CD4-positive, alpha-beta T cell (primary cell): ENCODE results near the gene CIRBP. TPM values are rescaled to one million over a fixed set of nuclear protein-coding genes. Genes with fewer than 3 reads are reported as not detected.

ENCODE experiments used
- ATAC-seq: fragments of 200-7000 bp; cut with Tn5 transposase; one replicate; pipeline ENCODE4 v1.10.0; 2022; ENCODE audit warnings: mild to moderate bottlenecking; ENCODE audit not compliant: poor library complexity
- CTCF ChIA-PET: fragments of 350-600 bp; sonication (Branson Sonifier 250); formaldehyde crosslinking; loops from one replicate; lab custom pipeline; 2021; ENCODE audit warnings: antibody characterized with exemption, inconsistent platforms; lab: Charles Lee
- POLR2A ChIA-PET: fragments of 350-600 bp; sonication (Branson Sonifier 250); formaldehyde crosslinking; loops from one replicate; lab custom pipeline; 2021; ENCODE audit warnings: antibody characterized with exemption, inconsistent platforms; lab: Charles Lee
- DNase-seq, 14 experiments: peaks; one replicate each; pipeline ENCODE4 v3.0.0-alpha.2; 2013 to 2020; ENCODE audit warnings: mixed read lengths in 2 of 14
- H3K27ac ChIP-seq, 2 donors: one replicate each; pipeline versions ENCODE4 v1.5.1 to v1.7.0; 2013; ENCODE audit warnings: low read length in 2 of 2, low read depth in 1 of 2, mild to moderate bottlenecking in 1 of 2
- H3K27me3 ChIP-seq, 2 experiments: 1 replicate in 1 of 2; 2 replicates in 1 of 2; pipeline versions ENCODE4 v1.6.1 to v1.7.0; 2013; ENCODE audit warnings: low read length in 2 of 2, control low read depth in 1 of 2, mild to moderate bottlenecking in 1 of 2, moderate library complexity in 1 of 2; ENCODE audit not compliant: insufficient read depth in 2 of 2, control insufficient read depth in 1 of 2
- H3K36me3 ChIP-seq: one replicate; pipeline ENCODE4 v1.6.1; 2013; ENCODE audit warnings: low read length, control low read depth; ENCODE audit not compliant: insufficient read depth
- H3K4me1 ChIP-seq: one replicate; pipeline ENCODE4 v1.6.1; 2013; ENCODE audit warnings: low read length, control low read depth; ENCODE audit not compliant: insufficient read depth
- H3K4me3 ChIP-seq: one replicate; pipeline ENCODE4 v1.5.1; 2013; ENCODE audit warnings: mild to moderate bottlenecking, low read length, moderate library complexity
- H3K9me3 ChIP-seq, 2 experiments: 1 replicate in 1 of 2; 2 replicates in 1 of 2; pipeline versions ENCODE4 v1.6.1 to v1.7.0; 2013; ENCODE audit warnings: low read length in 2 of 2, mild to moderate bottlenecking in 2 of 2, control low read depth in 1 of 2, moderate library complexity in 1 of 2; ENCODE audit not compliant: control insufficient read depth in 1 of 2, insufficient read depth in 1 of 2
- H3K27ac Mint-ChIP-seq: one replicate; pipeline ENCODE4 v1.8.0; 2020; ENCODE audit warnings: mixed read lengths
- H3K27me3 Mint-ChIP-seq: one replicate; pipeline ENCODE4 v1.8.0; 2021; ENCODE audit warnings: mixed read lengths
- H3K36me3 Mint-ChIP-seq: one replicate; pipeline ENCODE4 v1.8.0; 2021; ENCODE audit warnings: low read depth, mixed read lengths
- H3K4me1 Mint-ChIP-seq: one replicate; pipeline ENCODE4 v1.8.0; 2021; ENCODE audit warnings: low read depth, mixed read lengths
- H3K4me3 Mint-ChIP-seq: one replicate; pipeline ENCODE4 v1.8.0; 2020; ENCODE audit warnings: mild to moderate bottlenecking, mixed read lengths
- H3K9me3 Mint-ChIP-seq: one replicate; pipeline ENCODE4 v1.8.0; 2020; ENCODE audit warnings: mixed read lengths
- intact Hi-C, 2 experiments: fragments of 100-400 bp; cut with DNase I in 1 of 2; cut with micrococcal nuclease in 1 of 2; formaldehyde crosslinking; loops; one replicate each; pipeline versions ENCODE4 v1.15.1 to v1.9.0; 2023 to 2025; cut with DNase I, micrococcal nuclease
- total RNA-seq, 174 experiments: library from RNA in 2 of 174; stranded (reverse) in 2 of 174; gene quantifications; one replicate each; pipeline ENCODE4 v1.2.3 and lab custom pipeline; 2021 to 2026
- TF ChIP-seq, protein P1 (sequence below): fragments of 200-600 bp; IDR thresholded peaks from one replicate; pipeline ENCODE4 v1.8.0; 2022; ENCODE audit warnings: antibody characterized with exemption, mild to moderate bottlenecking

CIRBP gene
- total RNA-seq, 2 experiments from 2014 or later: 614 to 628 TPM

DNA sequence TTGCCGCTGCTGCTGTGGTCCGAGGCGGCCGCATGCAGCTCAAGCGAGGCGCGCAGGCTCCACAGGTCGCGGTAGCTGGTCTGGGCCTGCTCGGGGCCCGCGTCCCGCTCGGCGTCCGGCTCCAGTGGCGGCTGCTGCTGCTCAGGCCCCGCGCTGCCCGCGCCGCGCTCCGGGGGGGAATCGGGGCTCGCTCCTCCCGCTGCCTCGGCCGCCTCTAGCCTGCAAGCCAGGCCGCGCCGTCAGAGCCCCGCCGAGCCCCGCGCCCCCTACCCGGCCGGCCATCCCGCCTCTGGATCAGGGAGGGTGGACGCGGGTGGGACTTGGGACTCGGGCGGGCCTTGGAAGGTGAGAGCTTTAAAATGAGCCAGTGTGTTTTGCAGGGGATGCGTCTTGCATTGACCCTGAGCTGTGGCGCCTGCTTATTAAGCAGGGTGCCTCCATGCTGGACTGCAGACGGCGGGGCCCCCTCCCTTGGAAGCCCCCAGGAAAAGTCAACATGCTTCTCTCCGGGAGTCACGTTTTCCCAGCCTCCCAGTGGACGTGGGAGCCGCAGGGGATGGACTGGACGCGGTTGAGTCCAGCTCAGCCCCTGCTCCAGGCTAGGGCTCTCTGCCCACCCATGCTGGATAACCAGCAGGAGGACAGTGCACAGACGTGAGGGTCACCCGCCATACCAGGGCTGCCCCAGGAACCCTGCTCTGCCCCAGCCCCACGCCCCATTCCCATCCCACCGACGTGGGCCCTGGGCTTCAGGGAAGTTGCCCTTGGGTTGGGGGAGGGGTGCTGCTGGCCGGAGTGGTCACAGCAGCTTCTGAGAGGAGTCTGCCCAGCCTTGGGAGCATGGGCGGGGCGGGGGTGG lies 39.0 kb upstream of the CIRBP start:
- CTCF ChIA-PET: no interaction called here
- Mint-ChIP-seq H3K9me3 (no peaks in the 10 kb centered on the region), H3K4me3 (no peak overlapping the region), H3K27me3 (no peaks in the 10 kb centered on the region), H3K4me1 (no peaks in the 10 kb centered on the region), H3K36me3 (peaks cover 3% of the 10 kb centered on the region), H3K27ac (no peak overlapping the region)
- DNase-seq (no peak), ATAC-seq (no peak)
- H3K9me3 ChIP-seq: peaks cover 0 to 5% of the 10 kb centered on the region in 2 experiments
- intact Hi-C loops: no loop called here
- POLR2A ChIA-PET: no interaction called here
- H3K4me1 ChIP-seq: no peaks in the 10 kb centered on the region
- TF ChIP-seq, protein P1, sequence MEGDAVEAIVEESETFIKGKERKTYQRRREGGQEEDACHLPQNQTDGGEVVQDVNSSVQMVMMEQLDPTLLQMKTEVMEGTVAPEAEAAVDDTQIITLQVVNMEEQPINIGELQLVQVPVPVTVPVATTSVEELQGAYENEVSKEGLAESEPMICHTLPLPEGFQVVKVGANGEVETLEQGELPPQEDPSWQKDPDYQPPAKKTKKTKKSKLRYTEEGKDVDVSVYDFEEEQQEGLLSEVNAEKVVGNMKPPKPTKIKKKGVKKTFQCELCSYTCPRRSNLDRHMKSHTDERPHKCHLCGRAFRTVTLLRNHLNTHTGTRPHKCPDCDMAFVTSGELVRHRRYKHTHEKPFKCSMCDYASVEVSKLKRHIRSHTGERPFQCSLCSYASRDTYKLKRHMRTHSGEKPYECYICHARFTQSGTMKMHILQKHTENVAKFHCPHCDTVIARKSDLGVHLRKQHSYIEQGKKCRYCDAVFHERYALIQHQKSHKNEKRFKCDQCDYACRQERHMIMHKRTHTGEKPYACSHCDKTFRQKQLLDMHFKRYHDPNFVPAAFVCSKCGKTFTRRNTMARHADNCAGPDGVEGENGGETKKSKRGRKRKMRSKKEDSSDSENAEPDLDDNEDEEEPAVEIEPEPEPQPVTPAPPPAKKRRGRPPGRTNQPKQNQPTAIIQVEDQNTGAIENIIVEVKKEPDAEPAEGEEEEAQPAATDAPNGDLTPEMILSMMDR: no peak
- H3K27me3 ChIP-seq: no peaks in the 10 kb centered on the region
- H3K4me3 ChIP-seq: no peak overlapping the region
- peaks cover 3% of the 10 kb centered on the region for H3K36me3 ChIP-seq
- H3K27ac ChIP-seq: no peak overlapping the region

DNA sequence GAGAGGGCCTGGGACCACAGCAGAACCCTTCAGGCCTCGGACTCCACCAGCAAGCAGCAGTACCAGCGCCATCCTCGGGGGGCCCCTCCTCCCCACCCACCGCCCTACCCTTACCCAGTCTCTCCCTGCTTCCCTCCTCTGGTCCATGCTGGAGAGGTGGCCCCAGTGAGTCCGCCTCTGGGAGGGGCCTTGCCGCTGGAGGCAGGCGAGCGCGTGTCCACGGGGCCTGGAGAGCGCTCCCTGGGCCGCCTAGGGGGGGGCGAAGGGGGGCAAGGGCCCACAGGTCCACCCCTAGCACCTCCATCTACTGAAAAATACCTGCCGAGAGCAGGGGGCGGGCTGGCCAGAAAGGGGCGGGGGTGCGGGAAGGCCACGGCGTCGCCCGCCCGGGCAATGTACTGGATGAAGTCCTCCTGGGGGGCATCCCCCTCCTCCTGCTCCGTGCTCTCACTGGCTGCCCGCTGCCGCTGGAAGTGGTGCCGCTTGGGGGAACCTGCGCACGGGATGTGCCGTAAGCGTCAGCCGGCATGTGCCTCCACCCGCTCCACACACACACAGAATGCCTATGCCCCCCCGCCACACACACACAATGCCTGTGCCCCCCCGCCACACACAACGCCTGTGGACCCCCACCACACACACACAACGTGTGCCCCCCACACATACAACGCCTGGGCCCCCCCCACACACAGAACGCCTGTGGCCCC lies 38.2 kb upstream of the CIRBP start:
- Histone ChIP-seq H3K27me3 (no peaks in the 10 kb centered on the region), H3K9me3 (peaks cover 0 to 5% of the 10 kb centered on the region in 2 experiments), H3K36me3 (peaks cover 3% of the 10 kb centered on the region), H3K4me3 (no peak overlapping the region), H3K4me1 (no peaks in the 10 kb centered on the region), H3K27ac (no peak overlapping the region)
- no peaks in the 10 kb centered on the region for H3K9me3 Mint-ChIP-seq
- DNase-seq: no peak
- no peaks in the 10 kb centered on the region for H3K4me1 Mint-ChIP-seq
- TF ChIP-seq, protein P1: no peak
- H3K27ac Mint-ChIP-seq: no peak overlapping the region
- CTCF ChIA-PET: no interaction called here
- ATAC-seq: no peak
- POLR2A ChIA-PET: no interaction called here
- peaks cover 3% of the 10 kb centered on the region for H3K36me3 Mint-ChIP-seq
- intact Hi-C loops: no loop called here
- no peak overlapping the region for H3K4me3 Mint-ChIP-seq
- H3K27me3 Mint-ChIP-seq: no peaks in the 10 kb centered on the region

DNA sequence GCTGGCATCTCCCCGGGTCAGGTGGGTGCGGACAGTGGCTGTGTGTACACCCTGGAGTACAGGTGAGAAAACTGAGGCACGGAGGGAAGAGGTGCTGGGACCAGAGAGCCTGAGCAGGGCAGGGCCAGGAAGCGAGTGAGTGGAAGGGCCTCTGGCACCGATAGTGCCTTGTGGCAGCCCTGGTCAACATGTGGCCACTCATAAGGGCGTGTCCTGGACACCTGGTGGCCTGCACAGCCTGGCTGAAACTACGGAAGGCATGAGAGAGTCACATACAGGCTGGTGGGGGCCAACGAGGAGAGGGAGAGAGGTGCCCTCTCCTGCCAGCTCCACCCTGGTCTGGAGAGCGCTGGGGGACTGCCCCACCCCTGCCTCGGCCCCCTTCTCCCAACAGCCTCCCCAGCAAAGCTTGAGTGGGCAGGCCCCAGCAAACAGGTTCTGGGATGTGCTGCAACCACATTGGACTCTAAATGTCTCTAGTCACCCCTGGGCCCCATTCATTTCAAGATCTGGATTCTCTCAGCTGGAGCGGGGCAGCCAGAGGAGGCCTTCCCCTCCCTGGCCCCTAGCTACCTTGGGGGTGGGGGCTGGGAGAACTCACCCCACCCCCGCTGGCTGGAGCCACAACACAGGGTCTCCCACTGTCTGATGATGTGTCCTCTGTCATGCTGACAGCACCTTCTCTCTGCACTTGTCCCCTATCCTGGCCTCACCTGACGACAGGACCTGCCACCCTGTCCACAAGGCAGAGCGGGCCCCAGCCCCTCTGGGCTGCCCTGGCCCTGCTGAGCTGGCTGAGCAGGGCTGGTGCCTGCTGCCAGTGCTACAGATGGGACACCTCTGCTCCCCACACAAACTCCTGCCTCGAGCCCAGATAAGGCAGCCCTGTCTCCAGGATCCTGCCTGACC lies 37.1 kb upstream of the CIRBP start:
- no peaks in the 10 kb centered on the region for H3K4me1 Mint-ChIP-seq
- peaks cover 5% of the 10 kb centered on the region for H3K4me1 ChIP-seq
- H3K4me3 Mint-ChIP-seq: no peak overlapping the region
- H3K27ac Mint-ChIP-seq: no peak overlapping the region
- no peak overlapping the region for H3K27ac ChIP-seq
- peaks cover 0 to 7% of the 10 kb centered on the region in 2 experiments for H3K9me3 ChIP-seq
- CTCF ChIA-PET: no interaction called here
- peaks cover 2 to 6% of the 10 kb centered on the region in 2 experiments for H3K27me3 ChIP-seq
- TF ChIP-seq, protein P1: no peak
- peaks cover 3% of the 10 kb centered on the region for H3K36me3 ChIP-seq
- no peak overlapping the region for H3K4me3 ChIP-seq
- intact Hi-C loops: no loop called here
- ATAC-seq: no peak
- POLR2A ChIA-PET: no interaction called here
- no peaks in the 10 kb centered on the region for H3K27me3 Mint-ChIP-seq
- DNase-seq: no peak
- peaks cover 3% of the 10 kb centered on the region for H3K36me3 Mint-ChIP-seq
- H3K9me3 Mint-ChIP-seq: no peaks in the 10 kb centered on the region
